Bone marrow (tissue), 2 donors: Measurements from ENCODE around the gene KCNQ1.

Source experiments
- DNase-seq, 2 donors: peaks; one replicate each; lab custom pipeline; 2025; lab: John Stamatoyannopoulos, UW

Gene KCNQ1

DNA sequence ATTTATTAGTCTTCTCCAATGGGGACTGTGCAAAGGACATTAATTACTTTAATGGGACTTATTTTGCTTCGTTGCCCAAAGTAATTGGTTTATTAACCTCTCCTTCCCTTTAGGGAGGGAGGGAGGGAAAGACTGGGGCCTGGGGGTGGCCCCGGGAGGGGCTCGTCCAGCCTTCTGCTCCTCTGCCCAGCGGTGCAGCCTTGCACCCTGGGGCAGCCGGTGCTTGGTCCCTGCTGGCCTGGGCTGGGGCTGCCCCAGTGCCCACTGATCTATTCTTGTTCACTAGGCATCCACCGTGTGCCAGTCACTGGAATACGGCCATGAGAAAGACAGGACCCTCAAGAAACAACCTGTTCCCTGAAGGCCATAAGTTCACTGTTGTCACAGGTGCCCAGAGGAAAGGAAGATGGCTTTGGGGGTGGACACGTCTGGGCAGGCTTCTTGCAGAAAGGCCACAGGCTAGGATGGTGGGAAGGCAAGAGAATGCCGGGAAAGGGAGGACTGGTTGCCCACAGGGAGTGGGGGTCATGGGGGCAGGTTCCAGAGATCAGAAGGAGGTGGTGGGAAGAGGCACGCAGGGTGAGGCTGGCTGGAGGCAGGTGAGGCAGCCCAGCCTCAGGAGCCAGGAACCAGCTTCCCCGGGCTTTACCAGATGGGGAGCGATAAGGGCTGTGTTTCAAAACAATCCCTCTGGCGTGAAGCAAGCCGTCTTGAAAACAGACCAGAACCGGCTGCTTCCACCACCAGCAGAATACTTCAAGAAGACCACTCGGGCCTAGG lies 302.6 kb downstream of the KCNQ1 start:
- no peak for DNase-seq

DNA sequence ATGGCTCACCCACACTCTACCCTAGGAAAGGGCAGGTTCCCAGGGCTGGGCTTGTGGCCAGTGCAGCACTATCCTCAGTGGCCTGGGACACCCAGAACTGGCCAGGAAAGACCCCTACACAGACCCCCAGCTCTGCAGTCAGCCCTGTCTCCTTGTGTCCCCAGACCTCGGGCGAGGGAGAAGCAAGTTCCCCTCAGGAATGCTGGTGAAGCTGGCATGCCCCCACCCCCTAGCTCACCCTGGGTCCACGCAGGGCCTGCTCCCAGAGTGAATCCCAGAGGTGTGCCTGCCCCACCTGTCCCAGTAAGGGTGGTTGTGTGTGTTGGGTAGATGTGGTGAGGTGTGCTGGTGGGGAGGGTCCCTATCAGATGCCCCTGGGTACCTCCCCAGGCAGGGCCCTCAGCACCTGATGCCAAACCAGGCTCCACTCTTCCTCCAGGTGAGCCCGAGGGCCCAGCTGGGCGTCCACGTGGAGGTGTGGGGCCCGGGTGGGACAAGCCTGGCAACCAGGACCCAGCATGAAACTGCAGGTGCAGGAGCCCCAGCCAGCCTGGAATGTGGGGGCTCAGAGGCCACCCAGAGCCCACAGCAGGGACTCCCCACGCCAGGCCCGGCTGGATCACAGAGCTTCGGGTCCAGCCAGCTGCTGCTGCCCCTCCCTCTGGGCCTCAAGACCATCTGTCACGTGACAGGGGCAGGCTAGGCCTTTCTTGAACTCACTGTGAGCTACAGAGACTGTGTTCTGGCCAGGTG lies 303.4 kb downstream of the KCNQ1 start:
- DNase-seq, result no peak

DNA sequence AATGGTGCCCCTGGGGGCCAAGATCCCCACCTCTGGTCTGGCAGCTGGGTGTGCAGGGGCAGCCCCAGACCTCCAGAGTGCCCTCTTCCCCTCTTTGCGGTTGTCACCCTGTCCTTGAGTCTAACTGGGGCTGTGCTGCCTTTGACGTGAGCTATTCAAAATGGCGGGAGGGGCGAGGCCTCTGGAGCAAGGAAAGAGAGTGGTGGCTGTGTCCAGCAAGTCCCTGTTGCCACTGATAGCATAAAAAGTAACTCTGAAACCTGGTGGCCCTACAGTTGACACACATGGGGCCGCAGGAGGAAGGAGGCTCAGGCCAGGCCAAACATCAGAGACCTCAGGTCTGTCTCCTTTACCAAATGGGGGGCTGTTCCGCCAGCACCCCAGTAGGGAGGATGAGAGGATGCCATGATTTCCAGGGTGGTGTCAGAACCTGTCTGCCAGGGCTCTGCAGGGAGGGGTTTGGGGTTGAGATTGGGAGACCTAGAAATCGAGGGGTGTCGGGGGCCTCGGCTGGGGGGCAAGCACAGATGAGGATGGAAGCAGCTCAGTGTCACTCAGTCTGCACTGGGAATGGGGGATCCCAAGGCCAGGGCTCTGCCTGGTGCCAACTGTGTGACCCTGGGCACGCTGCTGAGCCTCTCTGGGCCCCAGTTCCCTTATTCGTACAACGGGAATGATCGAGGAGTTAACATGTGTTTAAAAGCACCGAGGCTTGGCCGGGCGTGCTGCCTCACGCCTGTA lies 304.2 kb downstream of the KCNQ1 start:
- DNase-seq, result no peak

DNA sequence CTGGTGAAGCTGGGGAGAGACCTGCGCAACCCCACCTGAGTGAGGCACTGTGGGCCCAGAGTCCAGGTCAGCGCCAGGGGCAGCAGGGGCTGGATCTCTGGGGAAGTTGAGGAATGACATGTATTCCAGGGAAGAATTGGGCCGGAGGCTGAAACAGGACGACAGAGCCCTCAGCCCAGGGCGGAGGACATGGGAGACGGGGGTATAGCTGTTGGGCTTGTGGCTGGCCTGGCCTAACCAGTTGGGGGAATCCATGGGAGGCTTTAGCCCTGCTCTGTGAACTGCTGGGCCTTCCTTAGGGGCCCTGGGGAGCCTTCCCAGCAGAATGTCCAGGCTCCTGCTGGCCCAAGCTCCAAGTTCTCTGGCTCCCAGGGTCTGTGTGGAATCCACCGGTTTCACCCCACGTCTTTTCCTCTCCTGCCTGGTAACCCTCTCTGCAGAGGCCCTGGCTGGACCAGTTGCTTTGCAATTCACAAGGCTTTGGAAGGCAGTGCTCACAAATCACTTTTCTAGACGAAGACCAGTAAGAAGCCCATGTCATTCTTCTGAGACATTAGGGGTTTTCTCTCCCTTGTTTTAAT lies 305.4 kb downstream of the KCNQ1 start:
- no peak for DNase-seq

DNA sequence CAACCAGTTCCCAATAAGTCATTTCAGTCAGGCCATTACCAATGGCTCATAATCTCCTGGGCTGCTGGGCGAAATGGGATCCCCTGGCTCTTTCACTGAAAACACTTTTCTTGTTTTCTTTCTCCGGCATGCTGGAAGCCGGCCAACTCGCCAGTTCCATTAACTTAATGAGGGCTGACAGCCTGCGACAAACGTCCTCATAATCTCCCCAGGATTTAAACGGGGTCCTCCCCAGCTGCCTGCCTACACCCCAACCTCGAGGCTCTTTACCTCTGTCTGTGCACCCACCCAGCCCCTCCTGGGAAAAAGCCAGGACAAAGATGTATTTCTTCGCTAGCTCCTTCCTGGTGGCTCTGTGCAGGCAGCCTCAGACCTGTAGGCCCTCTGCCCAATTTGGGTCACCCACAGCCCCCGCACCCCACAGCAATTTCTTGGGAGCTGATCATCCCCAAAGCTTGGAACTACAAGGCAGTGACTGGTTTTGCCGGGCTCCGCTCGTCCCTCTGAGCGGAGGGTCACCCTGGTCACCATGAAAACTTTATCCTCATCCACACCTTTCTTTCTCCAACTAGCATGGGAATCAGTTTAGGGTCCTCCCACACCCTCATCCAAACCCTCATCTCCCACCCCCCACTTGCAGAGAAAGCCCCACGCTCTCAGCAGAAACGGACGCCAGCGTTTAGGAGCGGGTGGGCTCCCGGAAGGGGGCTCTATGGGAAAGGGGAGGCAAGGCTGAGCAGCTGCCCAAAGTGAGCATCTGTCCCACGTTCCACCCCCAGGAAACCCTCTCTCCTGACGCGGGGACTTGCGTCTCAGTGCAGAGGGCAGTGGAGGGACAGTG lies 306.1 kb downstream of the KCNQ1 start:
- DNase-seq, result no peak

DNA sequence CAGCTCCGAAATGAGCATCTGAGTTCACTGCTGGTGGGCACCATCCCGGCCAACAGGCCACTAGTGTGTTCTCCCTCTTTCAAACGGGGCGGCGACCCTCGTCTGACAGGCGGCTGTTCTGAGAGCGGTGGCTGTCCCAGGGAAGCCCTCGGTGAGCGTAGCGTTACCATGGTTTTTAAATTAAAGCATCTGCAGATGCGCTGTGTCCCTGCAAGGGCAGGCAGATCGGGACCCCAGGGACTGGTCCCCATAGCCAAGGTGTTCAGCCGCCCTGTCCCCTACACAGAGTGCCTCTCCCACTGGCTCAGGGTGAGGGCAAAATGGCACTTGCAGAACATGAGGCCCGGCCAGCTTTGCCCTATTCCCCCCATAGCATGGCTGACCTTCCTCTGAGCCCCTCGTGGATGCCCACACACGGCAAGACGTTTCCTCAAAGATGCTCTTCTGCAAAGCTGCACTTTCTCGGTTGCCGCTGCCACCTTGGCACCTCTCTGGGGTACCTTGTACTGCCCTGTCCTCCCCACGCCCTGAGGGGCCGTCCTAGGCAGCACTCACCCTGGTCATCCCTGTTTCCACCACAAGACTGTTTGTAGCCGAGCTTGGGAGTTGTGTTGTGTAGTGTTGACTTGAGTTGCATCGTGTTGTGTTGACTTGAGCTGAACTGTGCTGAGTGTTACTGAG lies 306.9 kb downstream of the KCNQ1 start:
- DNase-seq, result no peak

DNA sequence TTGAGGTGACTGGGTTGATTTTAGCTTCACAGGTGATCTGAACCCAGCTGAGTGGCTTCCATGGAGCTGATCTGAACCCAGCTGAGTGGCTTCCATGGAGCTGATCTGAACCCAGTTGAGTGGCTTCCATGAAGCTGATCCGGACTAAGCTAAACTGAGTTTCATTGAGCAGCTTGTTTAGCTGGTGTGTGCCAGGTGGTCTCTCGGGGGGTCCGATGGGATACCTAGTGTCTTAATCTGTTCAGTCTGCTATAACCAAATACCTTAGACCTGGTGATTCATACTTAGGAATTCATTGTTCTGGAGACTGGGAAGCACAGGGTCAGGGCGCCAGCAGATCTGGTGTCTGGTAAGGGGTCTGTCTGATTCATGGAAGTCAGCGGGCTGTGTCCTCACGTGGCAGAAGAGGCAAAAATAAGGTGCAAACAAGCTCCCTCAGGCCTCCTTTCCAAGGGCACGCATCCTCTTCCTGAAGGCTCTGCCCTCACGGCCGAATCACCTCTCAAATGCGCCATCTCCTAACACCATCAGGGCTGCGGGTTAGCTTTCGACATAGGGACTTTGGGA lies 307.5 kb downstream of the KCNQ1 start:
- no peak for DNase-seq

DNA sequence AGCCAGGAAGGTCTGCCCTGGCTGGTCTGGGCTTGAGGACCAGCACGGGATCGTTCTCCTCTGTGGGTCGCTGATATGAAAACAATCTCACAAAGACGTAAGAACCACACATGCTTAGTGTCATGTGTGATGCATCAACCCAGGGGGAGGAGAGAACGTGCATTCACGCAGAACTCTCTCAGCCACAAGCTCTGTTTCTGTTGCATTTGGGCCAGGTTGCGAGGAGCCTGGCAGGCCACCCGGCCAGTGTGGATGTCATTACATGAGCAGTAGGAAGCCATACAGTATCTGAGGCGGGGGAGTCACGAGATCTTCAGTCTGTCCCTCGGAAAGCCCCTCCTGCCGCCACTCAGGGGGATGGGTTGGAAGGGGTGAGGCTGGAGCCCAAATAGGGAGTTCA lies 308.1 kb downstream of the KCNQ1 start:
- DNase-seq, result no peak

DNA sequence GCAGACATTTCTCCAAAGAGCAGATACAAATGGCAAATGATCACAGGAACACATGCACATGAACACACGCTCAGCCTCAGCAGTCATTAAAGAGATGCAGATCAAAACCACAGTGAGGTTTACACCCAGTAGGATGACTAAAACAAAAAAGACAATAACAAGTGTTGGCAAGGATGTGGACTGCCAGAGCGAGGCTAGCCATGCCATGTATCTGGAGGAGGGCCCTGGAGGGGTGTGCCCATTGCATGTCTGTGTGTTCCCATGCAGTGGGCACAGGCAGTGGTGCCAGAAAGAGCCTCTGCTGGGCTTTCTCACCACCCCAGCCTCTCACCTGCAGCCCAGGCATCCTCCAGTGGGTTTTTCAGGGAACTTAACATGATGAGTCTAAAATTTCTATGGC lies 309.2 kb downstream of the KCNQ1 start:
- no peak for DNase-seq

DNA sequence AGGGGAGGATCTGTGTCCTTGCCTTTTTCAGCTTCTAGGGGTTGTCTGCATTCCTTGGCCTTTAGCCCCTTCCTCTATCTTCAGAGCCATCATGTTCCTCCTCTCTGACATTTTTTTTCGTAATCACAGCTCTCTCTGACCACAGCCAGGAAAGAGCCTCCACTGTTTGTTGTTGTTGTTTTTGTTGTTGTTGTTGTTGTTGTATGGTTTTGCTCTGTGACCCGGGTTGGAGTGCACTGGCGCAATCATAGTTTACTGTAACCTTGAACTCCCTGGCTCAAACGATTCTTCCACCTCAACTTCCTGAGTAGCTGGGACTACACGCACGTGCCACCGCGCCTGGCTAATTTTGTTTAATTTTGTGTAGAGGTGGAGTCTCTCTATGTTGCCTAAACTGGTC lies 310.3 kb downstream of the KCNQ1 start:
- DNase-seq, result no peak

DNA sequence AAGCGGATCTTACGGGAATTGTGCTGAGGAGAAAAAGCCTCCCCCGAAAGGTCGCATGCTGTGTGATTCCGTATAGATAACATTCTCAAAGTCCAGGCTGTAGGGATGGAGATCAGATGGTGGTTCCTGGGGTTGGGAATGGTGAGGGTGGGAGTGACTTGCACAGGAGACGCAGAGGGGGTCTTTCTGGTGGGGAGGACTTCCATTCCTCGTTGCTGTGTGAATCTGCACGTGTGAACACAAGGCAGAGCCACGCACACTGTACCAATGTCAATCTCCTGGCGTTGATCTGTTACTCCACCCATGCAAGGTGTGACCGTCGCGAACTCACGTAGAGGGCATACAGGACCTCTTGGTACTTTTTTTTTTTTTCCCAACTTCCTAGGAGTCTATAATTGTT lies 313.9 kb downstream of the KCNQ1 start:
- DNase-seq, result no peak

DNA sequence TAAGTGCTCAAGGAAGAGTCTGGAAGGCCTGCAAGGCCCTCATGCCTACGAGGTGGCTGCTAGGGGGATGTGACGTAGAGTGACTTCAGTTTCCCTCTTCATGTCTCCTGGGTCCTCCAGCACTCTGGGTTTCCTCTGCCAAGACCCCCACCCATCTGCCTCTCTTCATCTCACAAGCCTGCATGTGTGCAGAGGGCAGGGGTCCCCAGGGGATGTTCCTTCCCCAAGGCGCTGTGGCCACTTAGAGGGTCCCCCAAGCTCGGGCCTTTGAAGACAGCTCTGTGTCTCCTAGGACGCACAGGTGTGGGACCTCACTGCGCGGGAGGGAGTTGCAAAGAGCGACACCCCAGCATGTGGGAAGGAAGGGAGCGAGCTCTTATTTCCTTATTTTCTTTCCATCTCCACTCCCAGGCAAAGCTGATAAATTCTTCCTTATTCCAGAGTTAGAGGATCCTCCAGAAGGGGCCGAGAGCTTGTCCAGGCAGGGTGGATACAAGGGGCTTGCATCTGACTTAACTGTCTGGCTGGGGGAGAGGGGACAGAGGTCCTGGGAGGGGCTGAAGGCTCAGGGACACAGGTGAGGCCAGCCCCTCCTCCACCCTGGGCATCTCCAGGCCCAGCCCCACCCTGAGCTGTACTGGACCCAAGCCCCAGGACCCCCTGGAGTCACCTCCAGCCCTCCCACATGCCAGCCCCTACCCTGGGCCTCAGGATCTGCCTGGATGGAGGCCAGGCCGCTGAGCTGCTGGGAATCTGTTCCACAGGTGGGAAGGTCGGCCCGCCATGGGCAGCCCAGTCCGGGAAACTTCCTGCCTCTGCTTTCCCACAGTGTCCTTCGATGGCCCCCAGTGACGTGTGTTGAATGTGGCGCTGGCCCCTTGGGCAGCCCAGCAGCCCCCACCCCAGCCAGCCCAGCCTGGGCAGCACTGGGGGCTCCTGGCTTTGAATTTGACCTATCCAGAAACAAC lies 314.7 kb downstream of the KCNQ1 start:
- DNase-seq, result no peak

DNA sequence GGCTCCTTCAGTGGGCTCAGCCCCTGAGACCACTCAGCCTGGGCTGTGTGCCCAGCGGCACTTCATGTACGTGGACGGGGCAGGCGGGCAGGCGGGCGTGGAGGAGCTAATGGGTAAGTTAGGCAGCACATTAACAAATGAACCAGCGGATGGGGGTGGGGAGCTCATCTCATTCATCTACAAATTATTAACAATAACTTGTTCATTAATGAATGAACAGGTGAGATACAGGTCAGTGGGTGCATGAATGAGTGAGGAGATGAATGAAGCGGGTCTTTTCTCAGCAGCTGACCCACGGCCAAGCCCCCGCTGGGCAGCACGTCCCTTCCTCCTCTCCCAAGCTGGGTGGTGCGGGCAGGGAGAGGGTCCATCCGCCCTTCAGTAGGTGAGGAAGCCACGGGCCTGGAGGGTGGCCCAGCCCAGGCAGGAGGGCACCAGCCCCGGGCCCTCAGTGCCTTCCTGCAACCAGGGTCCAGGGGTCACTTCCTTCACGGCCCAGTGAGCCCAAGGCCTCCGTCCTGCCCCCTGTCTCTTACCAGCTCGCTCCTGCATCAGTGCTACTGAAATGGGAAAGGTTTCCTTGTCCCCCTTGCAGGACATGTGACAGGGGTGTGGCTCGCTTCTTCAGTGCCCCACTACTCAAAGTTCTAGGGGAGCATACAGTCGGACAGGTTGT lies 315.5 kb downstream of the KCNQ1 start:
- no peak for DNase-seq

DNA sequence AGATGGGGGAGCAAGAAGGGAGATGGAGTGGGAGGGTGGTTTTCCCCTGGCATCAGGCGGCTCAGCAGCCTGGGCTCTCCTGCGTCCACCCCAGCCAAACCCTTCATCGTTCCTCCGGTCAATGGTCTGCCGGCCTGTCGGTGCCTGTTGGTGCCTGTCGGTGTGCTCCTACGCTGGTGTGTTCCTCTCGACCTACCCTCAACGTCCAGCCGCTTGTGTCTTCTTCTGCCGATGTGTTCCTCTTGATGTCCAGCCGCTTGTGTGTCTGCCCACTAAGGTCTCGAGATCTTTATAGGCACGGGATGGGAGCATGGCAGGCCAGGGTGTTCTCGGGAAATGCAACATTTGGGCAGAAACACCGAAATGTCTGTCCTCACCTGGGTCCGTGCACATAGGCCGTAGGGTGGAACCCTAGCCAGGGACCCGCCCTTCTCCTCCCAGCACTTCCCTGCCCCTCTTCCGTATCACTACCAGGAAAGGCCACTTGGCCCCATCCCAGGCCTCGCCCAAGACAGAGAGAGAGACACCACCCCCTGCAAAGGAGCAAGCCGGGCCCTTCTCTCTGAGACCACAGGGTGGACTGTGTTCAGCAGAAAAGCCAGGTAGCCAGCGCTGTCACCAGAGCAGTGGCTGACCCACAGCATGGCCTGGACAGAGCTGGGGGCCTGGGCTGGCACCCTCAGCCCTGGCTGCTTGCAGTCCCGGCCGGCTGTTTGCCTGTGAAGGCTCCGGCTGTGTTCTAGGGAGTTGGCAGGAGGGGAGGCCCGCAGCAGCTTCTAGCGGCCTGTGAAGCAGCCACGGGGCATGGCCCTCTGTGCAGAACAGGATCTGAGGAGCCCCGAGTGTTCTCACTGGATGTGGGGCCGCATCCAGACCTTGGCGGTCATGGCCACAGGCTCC lies 316.6 kb downstream of the KCNQ1 start:
- DNase-seq, result no peak

DNA sequence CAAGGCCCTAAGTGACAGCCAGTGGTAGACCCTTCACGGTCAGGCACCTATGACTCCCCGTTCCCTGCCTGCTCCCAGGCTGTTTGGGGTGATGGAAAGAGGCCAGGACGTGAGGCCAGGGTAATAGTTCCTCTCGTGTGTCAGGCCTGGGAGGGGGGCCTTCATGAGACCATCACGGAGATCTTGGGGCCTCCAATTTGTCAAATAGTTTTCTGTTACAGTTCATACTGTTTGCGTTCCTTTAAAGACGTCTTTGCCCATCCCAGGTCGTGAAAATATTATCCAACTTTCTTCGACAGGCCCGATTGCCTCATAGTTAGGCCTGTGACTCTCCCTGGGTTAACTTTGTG lies 317.2 kb downstream of the KCNQ1 start:
- DNase-seq, result no peak

DNA sequence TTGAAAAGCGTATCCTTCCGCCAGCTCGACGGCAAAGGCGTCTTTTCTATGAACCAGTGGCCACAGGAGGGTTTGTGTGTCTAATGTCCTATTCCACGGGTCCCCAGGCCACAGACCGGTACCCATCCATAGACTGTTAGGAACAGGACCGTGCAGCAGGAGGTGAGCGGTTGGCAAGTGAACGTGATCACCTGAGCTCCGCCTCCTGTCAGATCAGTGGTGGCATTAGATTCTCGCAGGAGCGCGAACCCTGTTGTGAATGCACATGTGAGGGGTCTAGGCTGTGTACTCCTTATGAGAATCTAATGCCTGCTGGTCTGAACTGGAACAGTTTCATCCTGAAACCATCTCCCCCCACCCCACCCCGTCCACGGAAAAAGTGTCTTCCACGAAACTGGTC lies 317.6 kb downstream of the KCNQ1 start:
- DNase-seq, result no peak

DNA sequence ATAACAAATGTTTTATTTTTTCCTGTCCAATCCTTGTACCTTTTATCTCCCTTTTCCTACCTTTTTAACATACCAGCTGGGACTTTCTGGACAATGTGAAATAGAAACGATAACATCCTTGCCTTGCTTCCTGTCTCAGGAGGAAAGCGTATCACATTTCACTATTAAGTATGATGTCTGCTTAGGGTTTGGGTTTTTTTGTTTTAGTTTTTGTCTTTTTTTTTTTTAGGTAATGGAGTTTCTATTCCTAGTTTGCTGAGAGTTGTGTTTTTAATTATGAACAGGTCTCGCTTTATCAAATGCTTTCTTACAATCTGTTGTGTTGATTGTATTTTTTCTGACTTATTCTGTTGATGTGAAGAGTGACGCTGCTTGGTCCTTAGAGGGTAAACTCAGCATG lies 319.2 kb downstream of the KCNQ1 start:
- no peak for DNase-seq

DNA sequence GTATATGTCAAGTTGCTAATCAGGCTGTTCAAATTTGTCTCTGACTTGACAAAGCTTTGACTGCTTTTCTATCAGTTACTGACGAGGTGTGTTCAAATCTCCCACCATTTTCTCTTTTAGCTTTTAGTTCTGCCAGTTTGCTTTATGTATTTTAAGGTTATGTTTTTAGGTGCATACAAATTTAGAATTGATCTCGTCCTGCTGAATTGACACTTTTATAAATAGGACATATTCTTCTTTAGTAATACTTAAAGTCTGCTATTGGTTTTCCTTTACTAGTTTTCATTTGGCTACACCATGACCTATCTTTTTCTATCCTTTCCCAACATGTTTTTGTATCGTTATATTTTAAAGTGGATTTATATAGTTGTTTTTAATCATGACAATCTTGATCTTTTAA lies 320.7 kb downstream of the KCNQ1 start:
- no peak for DNase-seq
